AG04450 (cell line): ENCODE measurements around the gene ZNF536. TPM values are rescaled to one million over a fixed set of nuclear protein-coding genes. Genes with fewer than 3 reads are reported as not detected.

ENCODE experiments used
- CTCF ChIA-PET: fragments of 300-600, 350-600 bp; formaldehyde crosslinking; extraction: SDS; loops from one replicate; lab custom pipeline; 2022; ENCODE audit warnings: antibody characterized with exemption, inconsistent platforms; lab: Charles Lee
- POLR2A ChIA-PET: fragments of 350-600 bp; formaldehyde crosslinking; extraction: SDS; loops from one replicate; lab custom pipeline; 2021; ENCODE audit warnings: antibody characterized with exemption, inconsistent platforms; lab: Yijun Ruan, JAX
- DNase-seq: peaks from one replicate; pipeline ENCODE4 v3.0.0-alpha.2; 2011; ENCODE audit warnings: low read depth, low spot score
- H3K27ac ChIP-seq: one replicate; pipeline ENCODE4 v1.5.1; 2012; ENCODE audit warnings: low read depth, low read length, control low read depth
- H3K27me3 ChIP-seq: one replicate; pipeline ENCODE4 v1.6.0; 2012; ENCODE audit warnings: low read length; ENCODE audit not compliant: control insufficient read depth, insufficient read depth
- H3K4me3 ChIP-seq: 2 replicates; pipeline ENCODE4 v1.5.1; 2011; ENCODE audit warnings: mild to moderate bottlenecking, low read depth, low read length, control low read depth
- H3K9me3 ChIP-seq: 2 replicates; pipeline ENCODE4 v1.5.1; 2012; ENCODE audit warnings: low read length; ENCODE audit not compliant: control insufficient read depth, insufficient read depth
- polyA plus RNA-seq: library from polyadenylated mRNA; depleted of rRNA; stranded (reverse); fragments of >200 nt; gene quantifications from 2 replicates; pipeline ENCODE4 v1.2.3, GENCODE V29; 2011
- TF ChIP-seq, protein P1 (sequence below): IDR thresholded peaks from 2 replicates; pipeline ENCODE4 v1.5.1; 2011; ENCODE audit warnings: low read depth, low read length, control low read depth, inconsistent platforms

ZNF536 gene
- polyA plus RNA-seq, 1 experiment = not detected

DNA sequence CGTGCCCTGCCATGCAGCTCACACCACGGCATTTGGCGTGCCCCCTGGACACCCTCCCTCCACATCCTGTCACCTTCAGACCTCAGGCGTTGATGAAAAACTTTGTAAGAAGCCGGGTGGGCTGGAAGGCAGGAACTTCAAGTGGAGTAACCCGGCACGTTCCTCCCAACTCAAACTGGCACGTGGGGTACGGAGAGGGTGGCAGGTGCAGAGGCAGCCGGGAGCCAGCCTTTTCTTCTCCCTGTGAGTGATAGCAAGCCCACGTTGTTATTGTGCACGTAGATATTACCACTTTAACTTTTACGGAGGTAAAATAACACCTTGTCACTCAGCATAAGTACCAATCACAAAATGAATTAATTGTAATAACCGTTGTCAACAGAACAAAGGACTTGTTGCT is 198.0 kb downstream of the ZNF536 start:
- ChIA-PET POLR2A (no interaction called here), CTCF (no interaction called here)
- peaks cover 74% of the 10 kb centered on the region for H3K9me3 ChIP-seq
- H3K4me3 ChIP-seq = no peak overlapping the region
- H3K27me3 ChIP-seq = no peaks in the 10 kb centered on the region
- TF ChIP-seq, protein P1, sequence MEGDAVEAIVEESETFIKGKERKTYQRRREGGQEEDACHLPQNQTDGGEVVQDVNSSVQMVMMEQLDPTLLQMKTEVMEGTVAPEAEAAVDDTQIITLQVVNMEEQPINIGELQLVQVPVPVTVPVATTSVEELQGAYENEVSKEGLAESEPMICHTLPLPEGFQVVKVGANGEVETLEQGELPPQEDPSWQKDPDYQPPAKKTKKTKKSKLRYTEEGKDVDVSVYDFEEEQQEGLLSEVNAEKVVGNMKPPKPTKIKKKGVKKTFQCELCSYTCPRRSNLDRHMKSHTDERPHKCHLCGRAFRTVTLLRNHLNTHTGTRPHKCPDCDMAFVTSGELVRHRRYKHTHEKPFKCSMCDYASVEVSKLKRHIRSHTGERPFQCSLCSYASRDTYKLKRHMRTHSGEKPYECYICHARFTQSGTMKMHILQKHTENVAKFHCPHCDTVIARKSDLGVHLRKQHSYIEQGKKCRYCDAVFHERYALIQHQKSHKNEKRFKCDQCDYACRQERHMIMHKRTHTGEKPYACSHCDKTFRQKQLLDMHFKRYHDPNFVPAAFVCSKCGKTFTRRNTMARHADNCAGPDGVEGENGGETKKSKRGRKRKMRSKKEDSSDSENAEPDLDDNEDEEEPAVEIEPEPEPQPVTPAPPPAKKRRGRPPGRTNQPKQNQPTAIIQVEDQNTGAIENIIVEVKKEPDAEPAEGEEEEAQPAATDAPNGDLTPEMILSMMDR = no peak
- no peak overlapping the region for H3K27ac ChIP-seq
- DNase-seq = no peak

GRCh38 chr19:30577551-30578105 is 205.4 kb downstream of the ZNF536 start:
- ChIA-PET POLR2A (no interaction called here), CTCF (interaction anchor here (0.5 kb wide), 1 partner anchor 814 kb away, joined by 3 read pairs; no protein-coding TSS in a partner anchor)
- no peaks in the 10 kb centered on the region for H3K27me3 ChIP-seq
- TF ChIP-seq, protein P1 = no peak
- no peak overlapping the region for H3K27ac ChIP-seq
- H3K9me3 ChIP-seq = peaks cover 66% of the 10 kb centered on the region
- no peak overlapping the region for H3K4me3 ChIP-seq
- no peak for DNase-seq

GRCh38 chr19:30579419-30579818 is 207.2 kb downstream of the ZNF536 start:
- ChIA-PET POLR2A (no interaction called here), CTCF (no interaction called here)
- Histone ChIP-seq H3K4me3 (no peak overlapping the region), H3K27me3 (no peaks in the 10 kb centered on the region), H3K9me3 (peaks cover 72% of the 10 kb centered on the region), H3K27ac (no peak overlapping the region)
- DNase-seq = no peak
- TF ChIP-seq, protein P1 = no peak

DNA sequence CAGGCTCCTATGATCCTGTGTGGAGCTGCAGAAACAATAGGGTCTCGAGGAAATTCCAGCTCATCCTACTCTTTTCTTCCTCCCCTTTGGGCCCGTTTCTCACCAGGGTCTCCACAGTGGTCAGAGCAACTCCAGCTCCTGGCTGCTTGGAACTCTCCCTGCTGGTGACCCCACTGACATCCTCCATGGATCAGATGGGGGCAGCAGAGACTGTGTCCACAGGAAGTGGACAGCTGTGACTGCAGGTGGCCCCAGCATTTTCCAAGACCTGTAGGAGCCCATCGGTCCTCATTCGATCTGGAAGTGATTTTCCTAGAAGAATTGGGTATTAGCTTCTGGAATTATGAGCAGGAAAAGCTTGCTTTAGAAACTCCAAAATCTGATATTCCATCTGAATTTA is 208.5 kb downstream of the ZNF536 start:
- H3K27me3 ChIP-seq = no peaks in the 10 kb centered on the region
- peaks cover 66% of the 10 kb centered on the region for H3K9me3 ChIP-seq
- TF ChIP-seq, protein P1 = no peak
- DNase-seq = no peak
- ChIA-PET POLR2A (no interaction called here), CTCF (no interaction called here)
- no peak overlapping the region for H3K27ac ChIP-seq
- no peak overlapping the region for H3K4me3 ChIP-seq

- peaks cover 63% of the 10 kb centered on the region for H3K9me3 ChIP-seq
- no peak for DNase-seq
- no peaks in the 10 kb centered on the region for H3K27me3 ChIP-seq
- CTCF ChIA-PET = no interaction called here
- POLR2A ChIA-PET = no interaction called here
- TF ChIP-seq, protein P1 = no peak
- no peak overlapping the region for H3K4me3 ChIP-seq
- H3K27ac ChIP-seq = no peak overlapping the region
These were observed 211.9 kb downstream of the ZNF536 start for GRCh38 chr19:30584090-30584489.
